ENCODE measurements around the gene ARSG.
A peak's percentile ranks its signal among the peaks of the same experiment; 100 is the strongest.

DNA sequence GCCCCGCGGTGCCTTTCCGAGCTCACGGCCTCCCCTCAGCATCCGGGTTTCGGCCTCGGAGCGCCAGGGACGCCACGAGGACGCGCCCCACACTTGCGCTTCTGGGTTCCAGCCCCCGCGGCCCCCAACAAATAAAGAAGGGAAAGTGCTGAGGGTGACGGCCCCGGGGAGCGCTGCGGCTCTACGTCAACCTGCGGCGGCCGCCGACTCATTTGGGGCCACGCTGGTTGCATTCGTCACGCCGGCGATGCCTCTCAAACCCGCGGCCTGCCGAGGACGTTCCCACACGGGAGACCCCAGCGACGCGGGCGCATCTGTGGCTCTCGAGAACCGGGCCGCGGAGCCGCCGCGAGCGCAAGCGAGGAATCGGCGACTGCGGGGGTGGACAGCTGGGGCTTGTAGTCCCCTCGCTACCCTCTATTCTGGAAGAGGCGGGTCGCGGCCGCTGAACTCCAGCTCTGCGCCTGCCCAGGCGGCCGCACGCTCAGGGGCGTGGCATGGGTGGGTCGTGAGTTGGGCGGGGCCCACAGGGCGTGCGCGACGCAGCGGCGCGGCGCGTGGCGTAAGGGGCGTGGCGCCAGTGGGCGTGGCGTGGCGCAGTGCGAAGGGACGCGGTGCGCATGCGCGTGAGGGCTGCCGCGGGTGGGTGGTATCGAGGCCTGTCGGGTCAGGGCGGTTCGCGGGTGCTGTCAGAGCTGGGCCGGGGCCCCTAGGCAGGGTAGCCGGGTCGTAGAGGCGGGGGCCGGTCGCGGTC is 43.7 kb upstream of the ARSG start, which contains the start of gene AMZ2:
- TF ChIP-seq L3MBTL2 (conservative IDR thresholded peaks at IDR 0.05) (peak; percentile 86), SP1 (IDR thresholded peaks at IDR 0.05) (peak; percentile 45; the same call in 1 of the 2 replicates), NFRKB (IDR thresholded peaks at IDR 0.05) (no peak), FOXA1 (IDR thresholded peaks at IDR 0.05) (no peak), ELF4 (IDR thresholded peaks at IDR 0.05) (no peak; the same call in 1 of the 2 replicates), BHLHE40 (IDR thresholded peaks at IDR 0.05; ENCODE audit: borderline replicate concordance) (no peak), FOXK2 (IDR thresholded peaks at IDR 0.05) (no peak)
- TF ChIP-seq, protein P1, sequence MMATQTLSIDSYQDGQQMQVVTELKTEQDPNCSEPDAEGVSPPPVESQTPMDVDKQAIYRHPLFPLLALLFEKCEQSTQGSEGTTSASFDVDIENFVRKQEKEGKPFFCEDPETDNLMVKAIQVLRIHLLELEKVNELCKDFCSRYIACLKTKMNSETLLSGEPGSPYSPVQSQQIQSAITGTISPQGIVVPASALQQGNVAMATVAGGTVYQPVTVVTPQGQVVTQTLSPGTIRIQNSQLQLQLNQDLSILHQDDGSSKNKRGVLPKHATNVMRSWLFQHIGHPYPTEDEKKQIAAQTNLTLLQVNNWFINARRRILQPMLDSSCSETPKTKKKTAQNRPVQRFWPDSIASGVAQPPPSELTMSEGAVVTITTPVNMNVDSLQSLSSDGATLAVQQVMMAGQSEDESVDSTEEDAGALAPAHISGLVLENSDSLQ (IDR thresholded peaks at IDR 0.05): no peak
